HG03108 (cell line): ENCODE results near the gene HAUS3.

Source experiments
- ATAC-seq: cut with Tn5 transposase; IDR thresholded peaks from one replicate; pipeline ENCODE4 v1.9.1; 2021; ENCODE audit warnings: moderate library complexity; ENCODE audit not compliant: unreplicated experiment

Gene HAUS3

GRCh38 chr4:2265113-2266110 is 23.5 kb upstream of the HAUS3 start:
- ATAC-seq, result no peak

DNA sequence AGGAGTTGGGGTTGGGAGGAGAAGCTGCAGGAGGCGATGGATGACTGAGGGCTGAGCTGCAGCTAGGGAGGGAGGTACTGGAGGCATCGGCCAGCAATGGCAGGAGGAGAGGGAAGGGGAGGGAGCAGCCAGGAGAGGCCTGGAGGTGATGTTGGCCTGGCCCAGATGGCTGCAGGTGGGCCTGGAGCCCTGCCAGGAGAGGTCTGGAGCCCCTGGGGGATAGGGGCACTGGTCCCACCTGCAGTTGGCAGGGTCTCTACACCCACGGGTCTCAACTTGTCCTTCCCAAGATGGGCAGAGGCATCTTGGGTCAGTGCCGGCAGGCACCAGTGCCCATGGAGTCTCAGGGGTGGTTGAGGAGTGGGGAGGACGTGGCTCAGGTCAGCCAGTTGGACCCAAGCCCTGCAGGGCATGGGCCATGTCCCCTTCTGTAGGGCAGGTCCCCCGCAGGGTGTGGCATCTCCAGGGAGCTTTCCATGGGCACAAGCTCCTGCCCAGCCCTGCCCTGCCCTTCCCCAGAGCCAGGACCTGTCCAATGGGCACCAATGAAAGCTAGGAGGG is 22.6 kb upstream of the HAUS3 start:
- ATAC-seq, result no peak

DNA sequence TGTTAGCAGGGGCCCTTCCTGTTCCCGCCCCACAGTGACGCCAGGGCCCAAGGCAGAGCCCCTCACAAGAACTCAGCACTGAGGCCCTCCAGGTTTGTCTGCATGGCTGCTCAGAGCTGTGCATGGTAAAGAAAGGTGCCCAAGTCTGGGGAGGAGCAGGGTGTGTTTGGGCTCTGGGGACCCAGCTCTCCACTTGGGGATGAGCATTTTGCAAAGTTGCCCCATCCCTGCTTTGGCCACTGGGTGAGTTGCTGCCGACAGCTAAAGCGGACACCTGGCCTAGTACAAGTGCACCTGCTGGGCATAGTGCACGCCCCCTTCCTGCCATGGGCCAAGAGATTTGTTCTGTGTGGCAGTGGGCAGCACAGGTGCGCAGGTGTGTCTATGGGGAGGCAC is 22.0 kb upstream of the HAUS3 start:
- no peak for ATAC-seq

DNA sequence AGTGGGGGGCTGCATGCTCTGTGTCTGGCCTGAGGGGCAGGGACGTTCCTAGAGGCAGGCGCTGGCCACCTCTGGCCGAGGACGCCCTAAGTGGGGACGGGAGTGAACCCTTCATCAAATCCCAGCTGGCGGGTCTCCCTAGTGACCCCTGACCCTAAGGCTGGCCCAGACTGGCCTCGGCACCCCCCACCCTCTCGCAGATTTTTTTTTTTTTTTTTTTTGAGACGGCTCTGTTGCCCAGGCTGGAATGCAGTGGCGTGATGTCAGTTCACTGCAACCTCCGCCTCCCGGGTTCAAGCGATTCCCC is 21.0 kb upstream of the HAUS3 start:
- ATAC-seq, result no peak

- peak; percentile 87 for ATAC-seq
These were observed 20.4 kb upstream of the HAUS3 start for GRCh38 chr4:2262145-2262943.

GRCh38 chr4:2261853-2262144 is 19.9 kb upstream of the HAUS3 start, which contains the start of gene MXD4:
MXD4 (minus strand) TSS chr4:2262109; CDS start chr4:2261980, 129 bp downstream.
- ATAC-seq, result no peak

- ATAC-seq, result no peak
These were observed 19.4 kb upstream of the HAUS3 start for GRCh38 chr4:2261110-2261852.

- ATAC-seq, result no peak
These were observed 18.6 kb upstream of the HAUS3 start for GRCh38 chr4:2260344-2261109.

- no peak for ATAC-seq
These were observed 17.8 kb upstream of the HAUS3 start for GRCh38 chr4:2259541-2260343.

DNA sequence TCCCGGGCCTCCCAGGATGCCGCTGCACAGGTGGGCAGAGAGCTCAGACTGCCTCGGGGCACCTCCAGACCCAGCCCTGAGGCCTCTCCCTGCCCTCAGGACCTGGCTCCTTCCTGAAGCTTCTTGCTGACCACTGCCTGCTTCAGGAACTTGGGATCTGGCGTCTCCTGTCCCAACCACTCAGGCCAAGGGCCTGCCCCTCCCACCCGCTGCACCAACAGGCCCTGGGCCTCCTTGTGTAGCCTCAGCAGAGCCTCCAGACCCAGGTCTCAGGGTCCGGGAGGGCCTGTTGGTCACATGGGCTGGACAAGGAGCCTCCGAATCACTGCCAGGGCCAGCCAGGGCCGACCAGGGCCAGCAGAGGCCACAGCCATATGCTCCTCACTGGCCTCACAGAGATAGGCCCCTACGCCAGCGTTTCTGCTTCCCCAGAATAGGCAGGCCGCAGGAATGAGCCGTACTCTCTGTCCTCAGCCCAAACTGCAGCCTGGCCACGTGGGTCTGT is 17.2 kb upstream of the HAUS3 start:
- ATAC-seq, result no peak

DNA sequence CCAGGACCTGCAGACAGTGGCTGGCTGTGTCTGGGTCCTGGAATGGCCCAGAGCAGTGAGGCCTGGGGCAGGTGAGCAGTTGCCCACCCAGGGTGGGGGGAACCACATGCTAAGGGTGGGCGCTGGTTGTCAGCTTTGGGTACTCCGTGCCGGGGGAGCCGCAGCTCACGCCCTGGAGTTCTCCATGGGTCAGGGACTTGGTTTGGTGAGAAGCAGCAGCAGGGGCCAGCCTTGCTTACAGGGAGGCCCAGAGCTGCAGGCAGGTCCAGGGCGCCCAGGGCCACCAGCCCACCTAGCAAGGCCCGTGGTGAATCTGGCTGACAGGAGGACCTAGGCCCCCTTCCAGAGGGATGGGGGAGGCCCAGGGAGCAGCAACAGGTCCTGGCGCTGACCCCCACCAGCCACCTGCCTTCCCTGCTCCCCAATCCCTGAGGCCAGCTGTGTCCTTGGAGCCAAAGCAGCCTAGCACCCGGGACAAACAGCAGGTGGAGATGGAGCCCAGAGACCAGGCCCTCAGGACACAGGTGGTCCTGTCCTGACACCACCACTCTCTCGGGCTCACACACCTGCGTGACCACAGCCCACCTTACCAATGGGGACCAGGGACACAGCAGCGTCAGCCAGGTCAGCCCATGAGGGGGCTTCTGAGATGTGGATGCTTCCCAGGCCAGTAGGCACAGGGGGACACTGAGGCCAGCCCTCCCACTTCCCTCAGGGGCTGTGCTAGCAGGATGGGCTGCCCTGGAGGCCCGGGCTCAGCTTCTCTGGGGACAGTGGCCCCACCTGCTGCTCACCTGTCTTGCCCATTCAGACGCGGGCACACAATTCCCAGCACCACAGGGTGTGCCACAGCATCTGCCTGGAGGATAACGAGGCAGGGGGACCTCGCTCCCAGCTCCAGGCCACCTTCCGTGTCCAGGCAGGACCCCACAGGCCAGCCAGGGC is 16.4 kb upstream of the HAUS3 start:
- no peak for ATAC-seq

DNA sequence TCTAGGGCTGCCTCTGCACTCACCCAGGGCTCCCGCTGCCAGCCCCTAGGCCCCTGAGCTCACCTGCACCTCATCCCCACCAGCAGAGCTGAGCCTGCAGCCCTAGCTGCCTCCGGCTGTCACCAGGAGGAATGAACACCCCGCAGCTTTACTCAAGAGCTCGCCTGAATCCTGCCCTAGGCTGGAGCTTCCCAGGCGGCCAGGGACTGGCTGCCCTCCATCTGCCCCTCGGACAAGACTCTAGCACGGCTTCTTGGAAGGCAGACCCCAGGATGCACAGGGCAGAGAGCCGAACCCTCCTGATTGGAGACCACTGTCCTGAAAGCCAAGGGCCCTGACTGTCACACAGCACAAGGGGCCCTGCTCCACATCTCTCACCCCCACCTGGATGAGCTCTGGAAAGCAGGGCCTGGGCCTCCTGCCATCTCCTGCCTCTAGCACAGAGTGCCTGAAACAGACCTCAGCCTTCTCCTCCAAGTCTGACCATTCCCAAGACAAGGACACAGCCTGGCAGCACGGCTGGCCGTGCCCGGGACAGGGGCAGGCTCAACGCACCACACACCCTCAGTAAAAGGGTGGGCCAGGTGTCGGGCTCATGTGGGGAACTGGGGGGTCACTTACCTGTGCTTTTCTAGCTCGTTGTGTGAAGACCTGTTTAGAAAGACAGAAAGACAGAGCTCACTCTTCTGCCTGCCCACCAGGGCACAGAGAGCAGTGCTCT is 15.6 kb upstream of the HAUS3 start:
- ATAC-seq, result no peak

GRCh38 chr4:2256781-2257191 is 14.9 kb upstream of the HAUS3 start:
- ATAC-seq, result no peak

GRCh38 chr4:2256156-2256731 is 14.3 kb upstream of the HAUS3 start:
- ATAC-seq, result no peak

DNA sequence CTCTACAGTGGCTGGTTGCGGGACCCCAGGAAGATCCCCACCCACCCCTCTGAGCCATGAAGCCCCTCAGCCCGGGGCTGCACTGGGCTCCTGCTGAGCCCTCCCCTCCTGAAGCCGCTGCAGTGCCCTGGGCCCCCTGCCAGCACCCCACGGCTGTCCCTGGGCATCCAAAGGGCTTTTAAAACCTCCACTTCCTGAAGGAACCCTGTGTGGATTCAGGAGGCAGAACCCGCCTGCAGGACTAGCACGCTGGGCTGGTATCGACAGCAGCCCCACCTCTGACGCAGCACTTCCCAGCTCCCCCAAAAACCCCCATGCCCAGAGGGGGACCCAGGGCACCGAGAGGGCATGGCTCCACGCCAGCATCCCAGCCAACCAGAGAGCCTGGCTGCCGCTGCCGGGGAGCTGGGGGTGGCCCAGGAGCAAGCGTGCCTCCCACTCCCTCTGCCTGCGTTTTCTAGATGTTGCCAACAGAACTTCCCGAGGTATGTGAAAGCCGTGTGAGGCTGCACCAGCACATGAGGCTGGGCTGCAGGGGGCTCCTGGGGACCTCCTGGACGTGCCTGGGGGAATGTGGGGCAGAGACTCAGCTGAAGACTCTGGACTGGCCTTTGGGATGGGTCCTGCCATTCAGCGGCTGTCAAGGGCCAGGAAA is 13.7 kb upstream of the HAUS3 start:
- no peak for ATAC-seq

DNA sequence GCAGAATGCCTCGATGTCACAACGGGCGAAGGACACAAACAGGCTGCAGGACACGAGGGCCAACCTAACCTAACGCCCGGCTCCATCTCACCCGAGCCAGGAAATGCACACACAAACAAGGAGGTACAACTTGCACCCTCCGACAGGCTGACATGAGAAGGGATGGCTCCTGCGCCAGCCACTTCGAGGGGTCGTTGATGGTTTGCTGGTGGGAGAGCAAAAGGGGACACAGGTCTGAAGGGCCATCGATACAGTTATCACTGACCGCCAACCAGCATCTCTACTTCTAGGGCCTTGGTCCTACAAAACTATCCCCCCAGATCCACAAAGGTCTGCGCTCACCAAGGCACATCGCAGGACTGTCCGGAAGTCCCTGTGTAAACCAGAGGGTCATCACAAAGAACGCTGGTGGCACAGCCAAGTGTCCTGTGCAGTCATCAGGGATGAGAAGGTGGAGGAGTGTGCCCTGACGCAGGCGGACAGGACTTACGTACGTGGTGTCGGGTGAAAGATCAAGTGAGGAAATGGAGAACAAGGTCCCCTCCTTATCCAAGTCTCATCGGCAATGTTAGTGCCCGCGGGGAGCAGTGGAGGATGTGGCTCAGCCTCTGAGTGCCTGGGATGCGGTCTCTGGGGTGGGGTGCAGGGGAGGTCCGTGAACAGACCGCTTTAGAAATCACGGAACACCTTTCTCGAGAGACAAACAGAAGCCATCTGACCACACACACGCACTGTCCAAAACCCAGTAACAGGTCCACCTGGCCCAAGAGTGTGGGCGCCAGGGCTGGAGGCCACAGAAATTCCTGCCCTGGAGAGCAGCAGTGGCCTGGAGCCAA is 13.0 kb upstream of the HAUS3 start:
- no peak for ATAC-seq
